ENCODE measurements around the gene HARS1. TPM values are rescaled to one million over a fixed set of nuclear protein-coding genes. Genes with fewer than 3 reads are reported as not detected.
"Not testable (repeated sequence)": the region's sequence is repeated elsewhere in the genome, so short reads cannot be mapped to it uniquely, and the experiment has no call there.

Gene HARS1
- polyA plus RNA-seq, 1 experiment: 76.3 TPM

GRCh38 chr5:140628711-140629110, 62.5 kb downstream of the HARS1 start:
- TF ChIP-seq CTCF (IDR thresholded peaks at IDR 0.05; ENCODE audit: insufficient read depth, low read depth, low read length): no peak
- POLR2A ChIA-PET: no interaction called here
- DNase-seq (ENCODE audit: low read depth): no peak
- no peaks in the 10 kb centered on the region for H3K36me3 ChIP-seq (ENCODE audit: control insufficient read depth, insufficient read depth, low read length)
- no peaks in the 10 kb centered on the region for H3K27me3 ChIP-seq (ENCODE audit: control insufficient read depth, insufficient read depth, low read length)
- no peak overlapping the region for H3K4me3 ChIP-seq (ENCODE audit: low read depth, low read length)
- CTCF ChIA-PET: no interaction called here

- Histone ChIP-seq H3K27me3 (ENCODE audit: control insufficient read depth, insufficient read depth, low read length) (no peaks in the 10 kb centered on the region), H3K4me3 (ENCODE audit: low read depth, low read length) (no peak overlapping the region), H3K36me3 (ENCODE audit: control insufficient read depth, insufficient read depth, low read length) (no peaks in the 10 kb centered on the region)
- CTCF ChIA-PET: no interaction called here
- no peak for DNase-seq (ENCODE audit: low read depth)
- POLR2A ChIA-PET: no interaction called here
- TF ChIP-seq CTCF (IDR thresholded peaks at IDR 0.05; ENCODE audit: insufficient read depth, low read depth, low read length): no peak
These were observed 63.2 kb downstream of the HARS1 start for GRCh38 chr5:140627972-140628371.

- DNase-seq (ENCODE audit: low read depth); H3K36me3 ChIP-seq (ENCODE audit: control insufficient read depth, insufficient read depth, low read length); POLR2A ChIA-PET; H3K27me3 ChIP-seq (ENCODE audit: control insufficient read depth, insufficient read depth, low read length); H3K4me3 ChIP-seq (ENCODE audit: low read depth, low read length): not testable (repeated sequence)
- CTCF ChIA-PET: interaction anchor here (0.9 kb wide), 1 partner anchor 48 kb away, joined by 3 read pairs; no protein-coding TSS in a partner anchor
These were observed 66.3 kb downstream of the HARS1 start for GRCh38 chr5:140624886-140625285.

Small RNA genes lying within 50 kb of the gene (small RNA-seq; reads per million reads assigned to genes)
- gene VTRNA1-1 (ENCODE audit: insufficient read length, low read depth, low replicate concordance) (13.9 reads per million, percentile 80 among the genes with 10 or more reads in this experiment), gene VTRNA1-2 (ENCODE audit: insufficient read length, low read depth, low replicate concordance) (33.9 reads per million, percentile 87 among the genes with 10 or more reads in this experiment), gene VTRNA1-3 (ENCODE audit: insufficient read length, low read depth, low replicate concordance) (1.7 reads per million)

Other genes starting within 250 kb of the HARS1 start
- gene EIF4EBP3, start 143.7 kb downstream of the HARS1 start, polyA plus RNA-seq (2011; rRNA removed): 5.5 and 7.9 TPM in 2 replicates
- gene SRA1, start 133.9 kb downstream of the HARS1 start, polyA plus RNA-seq (2011; rRNA removed): 46.2 and 51.1 TPM in 2 replicates
- gene APBB3, start 126.8 kb downstream of the HARS1 start, polyA plus RNA-seq (2011; rRNA removed): 15.2 and 24.3 TPM in 2 replicates
- gene SLC35A4, start 126.5 kb downstream of the HARS1 start, polyA plus RNA-seq (2011; rRNA removed): 70.2 and 101 TPM in 2 replicates
- 0.69 and 1.9 TPM in 2 replicates for gene CD14, start 58.2 kb downstream of the HARS1 start, polyA plus RNA-seq (2011; rRNA removed)
- gene TMCO6, start 51.9 kb downstream of the HARS1 start, polyA plus RNA-seq (2011; rRNA removed): 4.8 and 7.5 TPM in 2 replicates
- 96.8 and 102 TPM in 2 replicates for gene NDUFA2, start 43.7 kb downstream of the HARS1 start, polyA plus RNA-seq (2011; rRNA removed)
- 71.8 and 105 TPM in 2 replicates for gene IK, start 43.5 kb downstream of the HARS1 start, polyA plus RNA-seq (2011; rRNA removed)
- gene WDR55, start 26.5 kb downstream of the HARS1 start, polyA plus RNA-seq (2011; rRNA removed): 12.7 and 17.9 TPM in 2 replicates
- 0.21 and 0.36 TPM in 2 replicates for gene DND1, start 17.8 kb downstream of the HARS1 start, polyA plus RNA-seq (2011; rRNA removed)
- 22.3 and 30.7 TPM in 2 replicates for gene HARS2, start 85 bp upstream of the HARS1 start, polyA plus RNA-seq (2011; rRNA removed)
- gene ZMAT2, start 9.1 kb upstream of the HARS1 start, polyA plus RNA-seq (2011; rRNA removed): 23.4 and 49.5 TPM in 2 replicates
- 0.04 and 0.12 TPM in 2 replicates for gene PCDHA1, start 94.8 kb upstream of the HARS1 start, polyA plus RNA-seq (2011; rRNA removed)
- 0.02 TPM in 1 of 2 replicates, not detected in the other for gene PCDHA2, start 103.5 kb upstream of the HARS1 start, polyA plus RNA-seq (2011; rRNA removed)
- 0.16 and 0.21 TPM in 2 replicates for gene PCDHA3, start 109.7 kb upstream of the HARS1 start, polyA plus RNA-seq (2011; rRNA removed)
- gene PCDHA4, start 115.7 kb upstream of the HARS1 start, polyA plus RNA-seq (2011; rRNA removed): 0.22 and 0.25 TPM in 2 replicates
- gene PCDHA5, start 130.2 kb upstream of the HARS1 start, polyA plus RNA-seq (2011; rRNA removed): not detected in 2 replicates
- 0.02 and 0.09 TPM in 2 replicates for gene PCDHA6, start 136.6 kb upstream of the HARS1 start, polyA plus RNA-seq (2011; rRNA removed)
- 0.44 TPM in 2 replicates for gene PCDHA7, start 142.9 kb upstream of the HARS1 start, polyA plus RNA-seq (2011; rRNA removed)
- 0.01 and 0.02 TPM in 2 replicates for gene PCDHA8, start 149.8 kb upstream of the HARS1 start, polyA plus RNA-seq (2011; rRNA removed)
- gene PCDHA9, start 157.0 kb upstream of the HARS1 start, polyA plus RNA-seq (2011; rRNA removed): 0.01 and 0.06 TPM in 2 replicates
- gene PCDHA10, start 164.5 kb upstream of the HARS1 start, polyA plus RNA-seq (2011; rRNA removed): 0.02 TPM in 2 replicates
- not detected in 2 replicates for gene PCDHA11, start 177.6 kb upstream of the HARS1 start, polyA plus RNA-seq (2011; rRNA removed)
- not detected in 2 replicates for gene PCDHA12, start 183.9 kb upstream of the HARS1 start, polyA plus RNA-seq (2011; rRNA removed)
- not detected in 2 replicates for gene PCDHA13, start 190.8 kb upstream of the HARS1 start, polyA plus RNA-seq (2011; rRNA removed)
- gene PCDHAC1, start 234.9 kb upstream of the HARS1 start, polyA plus RNA-seq (2011; rRNA removed): 0.02 TPM in 1 of 2 replicates, not detected in the other

Measured in BJ (cell line).